Caco-2 (cell line): Measurements from ENCODE around the gene SPATA31A3. TPM values are rescaled to one million over a fixed set of nuclear protein-coding genes. Genes with fewer than 3 reads are reported as not detected.

Experiments
- total RNA-seq: library from RNA; stranded (reverse); gene quantifications from 2 replicates; pipeline ENCODE4 v1.2.3, GENCODE V29; 2022

The SPATA31A3 gene
- total RNA-seq, 1 experiment from 2014 or later = not detected

Other genes with a start within 250 kb of the SPATA31A3 start
- gene ZNF658, start 91.8 kb downstream of the SPATA31A3 start, total RNA-seq = 0.45 and 0.86 TPM in 2 replicates